Measurements from ENCODE around the gene HIRA.
"Not testable (repeated sequence)": the region's sequence is repeated elsewhere in the genome, so short reads cannot be mapped to it uniquely, and the experiment has no call there.

DNA sequence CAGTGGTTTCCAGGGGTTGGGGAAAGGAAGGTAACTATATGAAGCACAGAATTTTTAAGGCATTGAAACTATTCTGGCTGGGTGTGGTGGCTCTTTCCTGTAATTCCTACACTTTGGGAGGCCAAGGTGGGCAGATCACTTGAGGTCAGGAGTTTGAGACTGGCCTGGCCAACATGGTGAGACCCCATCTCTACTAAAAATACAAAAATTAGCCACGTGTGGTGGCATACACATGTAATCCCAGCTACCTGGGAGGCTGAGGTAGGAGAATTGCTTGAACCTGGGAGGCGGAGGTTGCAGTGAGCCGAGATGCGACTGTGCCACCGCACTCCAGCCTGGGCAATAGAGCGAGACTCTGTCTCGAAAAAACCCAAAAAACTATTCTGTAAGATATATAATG is 68.0 kb downstream of the HIRA start:
- TF ChIP-seq, protein P1, sequence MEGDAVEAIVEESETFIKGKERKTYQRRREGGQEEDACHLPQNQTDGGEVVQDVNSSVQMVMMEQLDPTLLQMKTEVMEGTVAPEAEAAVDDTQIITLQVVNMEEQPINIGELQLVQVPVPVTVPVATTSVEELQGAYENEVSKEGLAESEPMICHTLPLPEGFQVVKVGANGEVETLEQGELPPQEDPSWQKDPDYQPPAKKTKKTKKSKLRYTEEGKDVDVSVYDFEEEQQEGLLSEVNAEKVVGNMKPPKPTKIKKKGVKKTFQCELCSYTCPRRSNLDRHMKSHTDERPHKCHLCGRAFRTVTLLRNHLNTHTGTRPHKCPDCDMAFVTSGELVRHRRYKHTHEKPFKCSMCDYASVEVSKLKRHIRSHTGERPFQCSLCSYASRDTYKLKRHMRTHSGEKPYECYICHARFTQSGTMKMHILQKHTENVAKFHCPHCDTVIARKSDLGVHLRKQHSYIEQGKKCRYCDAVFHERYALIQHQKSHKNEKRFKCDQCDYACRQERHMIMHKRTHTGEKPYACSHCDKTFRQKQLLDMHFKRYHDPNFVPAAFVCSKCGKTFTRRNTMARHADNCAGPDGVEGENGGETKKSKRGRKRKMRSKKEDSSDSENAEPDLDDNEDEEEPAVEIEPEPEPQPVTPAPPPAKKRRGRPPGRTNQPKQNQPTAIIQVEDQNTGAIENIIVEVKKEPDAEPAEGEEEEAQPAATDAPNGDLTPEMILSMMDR (IDR thresholded peaks at IDR 0.05; ENCODE audit: low read depth, low read length) = not testable (repeated sequence)
- TF ChIP-seq EZH2phosphoT487 (IDR thresholded peaks at IDR 0.05; ENCODE audit: low read depth) = not testable (repeated sequence)
